Astrocyte (in vitro differentiated cells and primary cell): ENCODE results near the gene ASB8.

Experiments
- EZH2 ChIP-seq: IDR thresholded peaks from 2 replicates; pipeline ENCODE4 v1.6.1; 2012; ENCODE audit warnings: mild to moderate bottlenecking, low read length, inconsistent platforms; ENCODE audit not compliant: insufficient read depth
- TF ChIP-seq, protein P1 (sequence below): IDR thresholded peaks from 2 replicates; pipeline ENCODE4 v1.5.1; 2011; ENCODE audit warnings: low read depth, mild to moderate bottlenecking, inconsistent platforms, low read length, moderate library complexity; ENCODE audit not compliant: insufficient read depth

DNA sequence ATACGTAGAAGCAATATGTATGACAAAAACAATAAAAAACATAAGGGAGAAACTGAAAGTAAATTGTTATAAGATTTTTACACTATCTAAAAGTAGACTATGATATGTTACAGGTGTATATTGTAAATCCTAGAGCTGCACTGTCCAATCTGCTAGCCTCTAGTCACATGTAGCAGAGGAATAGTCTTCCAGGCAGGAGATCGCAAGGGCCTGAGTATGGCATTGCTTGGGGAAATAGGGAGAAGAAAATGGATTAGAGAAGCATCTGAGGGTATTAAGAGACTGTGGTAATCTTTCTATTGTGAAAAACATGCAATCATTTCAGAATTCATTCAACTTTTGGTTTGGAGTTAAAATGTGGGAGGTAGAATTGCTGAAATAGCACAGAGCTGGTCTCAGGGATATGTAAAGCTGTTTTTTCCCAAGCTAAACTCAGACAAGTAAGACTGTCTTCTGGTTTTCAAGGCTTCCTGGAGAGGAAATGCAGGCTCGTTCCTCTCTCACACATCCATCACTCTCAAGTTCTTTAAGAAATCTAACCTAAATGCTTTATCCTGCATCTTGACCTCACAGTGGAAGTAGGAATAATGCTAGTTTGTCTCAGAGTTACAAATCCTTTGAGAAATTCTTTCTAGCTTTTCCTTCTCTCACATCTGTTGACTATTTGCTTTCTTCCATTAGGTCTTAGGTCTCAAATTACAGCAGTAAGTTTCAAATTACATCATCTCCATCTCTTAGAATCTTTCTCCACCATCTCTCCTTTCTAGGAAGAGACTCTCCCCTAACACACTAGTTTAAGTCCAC lies 18.5 kb upstream of the ASB8 start:
- TF ChIP-seq EZH2: no peak
- TF ChIP-seq, protein P1, sequence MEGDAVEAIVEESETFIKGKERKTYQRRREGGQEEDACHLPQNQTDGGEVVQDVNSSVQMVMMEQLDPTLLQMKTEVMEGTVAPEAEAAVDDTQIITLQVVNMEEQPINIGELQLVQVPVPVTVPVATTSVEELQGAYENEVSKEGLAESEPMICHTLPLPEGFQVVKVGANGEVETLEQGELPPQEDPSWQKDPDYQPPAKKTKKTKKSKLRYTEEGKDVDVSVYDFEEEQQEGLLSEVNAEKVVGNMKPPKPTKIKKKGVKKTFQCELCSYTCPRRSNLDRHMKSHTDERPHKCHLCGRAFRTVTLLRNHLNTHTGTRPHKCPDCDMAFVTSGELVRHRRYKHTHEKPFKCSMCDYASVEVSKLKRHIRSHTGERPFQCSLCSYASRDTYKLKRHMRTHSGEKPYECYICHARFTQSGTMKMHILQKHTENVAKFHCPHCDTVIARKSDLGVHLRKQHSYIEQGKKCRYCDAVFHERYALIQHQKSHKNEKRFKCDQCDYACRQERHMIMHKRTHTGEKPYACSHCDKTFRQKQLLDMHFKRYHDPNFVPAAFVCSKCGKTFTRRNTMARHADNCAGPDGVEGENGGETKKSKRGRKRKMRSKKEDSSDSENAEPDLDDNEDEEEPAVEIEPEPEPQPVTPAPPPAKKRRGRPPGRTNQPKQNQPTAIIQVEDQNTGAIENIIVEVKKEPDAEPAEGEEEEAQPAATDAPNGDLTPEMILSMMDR: no peak
